ENCODE measurements around the gene MRPL45.
"Not testable (repeated sequence)": the region's sequence is repeated elsewhere in the genome, so short reads cannot be mapped to it uniquely, and the experiment has no call there.

Gene MRPL45

GRCh38 chr17:38296834-38297517 is at the start of gene MRPL45:
MRPL45 (plus strand) TSS chr17:38297168; CDS start chr17:38297184, 16 bp downstream.
- Histone ChIP-seq H3K4me3 (ENCODE audit: low read depth, low read length) (peak within 1 kb of the TSS; percentile 82), H3K9ac (ENCODE audit: low read depth, low read length) (peak within 1 kb of the TSS; percentile 92), H3K27ac (ENCODE audit: low read depth, low read length) (peak within 1 kb of the TSS; percentile 78)
- H3K9me3 ChIP-seq (ENCODE audit: control insufficient read depth, insufficient read depth, low read length); H3K27me3 ChIP-seq (ENCODE audit: control insufficient read depth, insufficient read depth, low read length); H3K36me3 ChIP-seq (ENCODE audit: control insufficient read depth, insufficient read depth, low read length); H3K4me1 ChIP-seq (ENCODE audit: control insufficient read depth, insufficient read depth, low read length): not testable (repeated sequence)

GRCh38 chr17:38253191-38253590 is 43.8 kb upstream of the MRPL45 start:
- not testable (repeated sequence) for H3K4me1 ChIP-seq (ENCODE audit: control insufficient read depth, insufficient read depth, low read length); H3K27ac ChIP-seq (ENCODE audit: low read depth, low read length); H3K9me3 ChIP-seq (ENCODE audit: control insufficient read depth, insufficient read depth, low read length); H3K4me3 ChIP-seq (ENCODE audit: low read depth, low read length); H3K27me3 ChIP-seq (ENCODE audit: control insufficient read depth, insufficient read depth, low read length); H3K9ac ChIP-seq (ENCODE audit: low read depth, low read length); H3K36me3 ChIP-seq (ENCODE audit: control insufficient read depth, insufficient read depth, low read length)

GRCh38 chr17:38254357-38254756 is 42.6 kb upstream of the MRPL45 start:
- H3K4me3 ChIP-seq (ENCODE audit: low read depth, low read length); H3K9ac ChIP-seq (ENCODE audit: low read depth, low read length); H3K27me3 ChIP-seq (ENCODE audit: control insufficient read depth, insufficient read depth, low read length); H3K9me3 ChIP-seq (ENCODE audit: control insufficient read depth, insufficient read depth, low read length); H3K27ac ChIP-seq (ENCODE audit: low read depth, low read length); H3K36me3 ChIP-seq (ENCODE audit: control insufficient read depth, insufficient read depth, low read length); H3K4me1 ChIP-seq (ENCODE audit: control insufficient read depth, insufficient read depth, low read length): not testable (repeated sequence)

GRCh38 chr17:38257013-38257621 is 39.9 kb upstream of the MRPL45 start:
- H3K4me1 ChIP-seq (ENCODE audit: control insufficient read depth, insufficient read depth, low read length); H3K27me3 ChIP-seq (ENCODE audit: control insufficient read depth, insufficient read depth, low read length); H3K9ac ChIP-seq (ENCODE audit: low read depth, low read length); H3K9me3 ChIP-seq (ENCODE audit: control insufficient read depth, insufficient read depth, low read length); H3K36me3 ChIP-seq (ENCODE audit: control insufficient read depth, insufficient read depth, low read length): not testable (repeated sequence)
- Histone ChIP-seq H3K27ac (ENCODE audit: low read depth, low read length) (peak overlapping the region; percentile 51), H3K4me3 (ENCODE audit: low read depth, low read length) (peak overlapping the region; percentile 44; the same call in 1 of the 2 replicates)

- not testable (repeated sequence) for H3K27ac ChIP-seq (ENCODE audit: low read depth, low read length); H3K36me3 ChIP-seq (ENCODE audit: control insufficient read depth, insufficient read depth, low read length); H3K4me1 ChIP-seq (ENCODE audit: control insufficient read depth, insufficient read depth, low read length); H3K27me3 ChIP-seq (ENCODE audit: control insufficient read depth, insufficient read depth, low read length); H3K9ac ChIP-seq (ENCODE audit: low read depth, low read length); H3K9me3 ChIP-seq (ENCODE audit: control insufficient read depth, insufficient read depth, low read length); H3K4me3 ChIP-seq (ENCODE audit: low read depth, low read length)
Observed at GRCh38 chr17:38265974-38266506, 30.9 kb upstream of the MRPL45 start.

GRCh38 chr17:38266571-38266970 is 30.4 kb upstream of the MRPL45 start:
- not testable (repeated sequence) for H3K4me1 ChIP-seq (ENCODE audit: control insufficient read depth, insufficient read depth, low read length); H3K36me3 ChIP-seq (ENCODE audit: control insufficient read depth, insufficient read depth, low read length); H3K27ac ChIP-seq (ENCODE audit: low read depth, low read length); H3K27me3 ChIP-seq (ENCODE audit: control insufficient read depth, insufficient read depth, low read length); H3K9ac ChIP-seq (ENCODE audit: low read depth, low read length); H3K4me3 ChIP-seq (ENCODE audit: low read depth, low read length); H3K9me3 ChIP-seq (ENCODE audit: control insufficient read depth, insufficient read depth, low read length)

GRCh38 chr17:38268138-38268537 is 28.8 kb upstream of the MRPL45 start:
- H3K4me1 ChIP-seq (ENCODE audit: control insufficient read depth, insufficient read depth, low read length), result not testable (repeated sequence)

GRCh38 chr17:38269045-38269444 is 27.9 kb upstream of the MRPL45 start:
- H3K36me3 ChIP-seq (ENCODE audit: control insufficient read depth, insufficient read depth, low read length); H3K27me3 ChIP-seq (ENCODE audit: control insufficient read depth, insufficient read depth, low read length); H3K4me1 ChIP-seq (ENCODE audit: control insufficient read depth, insufficient read depth, low read length); H3K27ac ChIP-seq (ENCODE audit: low read depth, low read length); H3K9me3 ChIP-seq (ENCODE audit: control insufficient read depth, insufficient read depth, low read length); H3K4me3 ChIP-seq (ENCODE audit: low read depth, low read length); H3K9ac ChIP-seq (ENCODE audit: low read depth, low read length): not testable (repeated sequence)

More at GRCh38 chr17:38268138-38268537, 28.8 kb upstream of the MRPL45 start:
- not testable (repeated sequence) for H3K36me3 ChIP-seq (ENCODE audit: control insufficient read depth, insufficient read depth, low read length); H3K27me3 ChIP-seq (ENCODE audit: control insufficient read depth, insufficient read depth, low read length); H3K27ac ChIP-seq (ENCODE audit: low read depth, low read length); H3K4me3 ChIP-seq (ENCODE audit: low read depth, low read length); H3K9me3 ChIP-seq (ENCODE audit: control insufficient read depth, insufficient read depth, low read length); H3K9ac ChIP-seq (ENCODE audit: low read depth, low read length)

GRCh38 chr17:38269552-38269951 is 27.4 kb upstream of the MRPL45 start:
- not testable (repeated sequence) for H3K4me1 ChIP-seq (ENCODE audit: control insufficient read depth, insufficient read depth, low read length); H3K4me3 ChIP-seq (ENCODE audit: low read depth, low read length); H3K9ac ChIP-seq (ENCODE audit: low read depth, low read length); H3K36me3 ChIP-seq (ENCODE audit: control insufficient read depth, insufficient read depth, low read length); H3K27ac ChIP-seq (ENCODE audit: low read depth, low read length); H3K9me3 ChIP-seq (ENCODE audit: control insufficient read depth, insufficient read depth, low read length); H3K27me3 ChIP-seq (ENCODE audit: control insufficient read depth, insufficient read depth, low read length)

GRCh38 chr17:38285994-38286393 is 11.0 kb upstream of the MRPL45 start:
- H3K9me3 ChIP-seq (ENCODE audit: control insufficient read depth, insufficient read depth, low read length); H3K36me3 ChIP-seq (ENCODE audit: control insufficient read depth, insufficient read depth, low read length); H3K9ac ChIP-seq (ENCODE audit: low read depth, low read length); H3K27ac ChIP-seq (ENCODE audit: low read depth, low read length); H3K4me3 ChIP-seq (ENCODE audit: low read depth, low read length); H3K27me3 ChIP-seq (ENCODE audit: control insufficient read depth, insufficient read depth, low read length); H3K4me1 ChIP-seq (ENCODE audit: control insufficient read depth, insufficient read depth, low read length): not testable (repeated sequence)

GRCh38 chr17:38286501-38287091 is 10.4 kb upstream of the MRPL45 start:
- not testable (repeated sequence) for H3K9ac ChIP-seq (ENCODE audit: low read depth, low read length); H3K9me3 ChIP-seq (ENCODE audit: control insufficient read depth, insufficient read depth, low read length); H3K36me3 ChIP-seq (ENCODE audit: control insufficient read depth, insufficient read depth, low read length); H3K27me3 ChIP-seq (ENCODE audit: control insufficient read depth, insufficient read depth, low read length); H3K4me1 ChIP-seq (ENCODE audit: control insufficient read depth, insufficient read depth, low read length); H3K4me3 ChIP-seq (ENCODE audit: low read depth, low read length); H3K27ac ChIP-seq (ENCODE audit: low read depth, low read length)

All from HUES48 (cell line).